ENCODE measurements around the gene POLD1.

GRCh38 chr19:50368649-50369570 lies 15.2 kb upstream of the POLD1 start:
- TF ChIP-seq CTCF (IDR thresholded peaks at IDR 0.05) (peak; percentile 86), ZFX (IDR thresholded peaks at IDR 0.05; ENCODE audit: borderline replicate concordance) (no peak)
